Caco-2 (cell line): ENCODE results near the gene HTRA2. TPM values are rescaled to one million over a fixed set of nuclear protein-coding genes. Genes with fewer than 3 reads are reported as not detected.

Experiments
- BruUV-seq: library from RNA; stranded (reverse); fragments of 400-500 nt; replicated peaks from 2 replicates; lab custom pipeline; 2021; lab: Mats Ljungman, UMichigan
- CTCF ChIA-PET: fragments of 300-600 bp; sonication (Branson Sonifier 250); formaldehyde crosslinking; loops from one replicate; lab custom pipeline; 2022; ENCODE audit warnings: antibody characterized with exemption; lab: Charles Lee
- POLR2A ChIA-PET: fragments of 300-600 bp; sonication (Branson Sonifier 250); formaldehyde crosslinking; loops from one replicate; lab custom pipeline; 2022; ENCODE audit warnings: antibody characterized with exemption; lab: Charles Lee
- DNase-seq, 2 experiments: peaks; one replicate each; pipeline versions ENCODE4 v3.0.0 to v3.0.0-alpha.2; 2020 to 2022
- H3K27me3 ChIP-seq: replicated peaks from 2 replicates; pipeline ENCODE4 v1.6.0; 2011; ENCODE audit warnings: low read length; ENCODE audit not compliant: control insufficient read depth, insufficient read depth
- H3K36me3 ChIP-seq: 2 replicates; pipeline ENCODE4 v1.5.1; 2011; ENCODE audit warnings: low read length; ENCODE audit not compliant: control insufficient read depth, insufficient read depth
- H3K4me1 ChIP-seq: fragments of 250-450 bp; sonication (Bioruptor Pico); 2 replicates; pipeline ENCODE4 v1.5.1; 2020; ENCODE audit warnings: mild to moderate bottlenecking
- H3K4me3 ChIP-seq: 2 replicates; pipeline ENCODE4 v1.5.1; 2011; ENCODE audit warnings: low read depth, mild to moderate bottlenecking, control low read depth, low read length
- H3K9me3 ChIP-seq: fragments of 250-450 bp; sonication (Bioruptor Pico); 2 replicates; pipeline ENCODE4 v1.5.1; 2020; ENCODE audit warnings: mild to moderate bottlenecking, moderate library complexity
- H3K27ac Mint-ChIP-seq: one replicate; pipeline ENCODE4 v1.8.0; 2022; ENCODE audit warnings: mixed read lengths; ENCODE audit not compliant: unreplicated experiment
- H3K27me3 Mint-ChIP-seq: one replicate; pipeline ENCODE4 v1.8.0; 2022; ENCODE audit warnings: mixed read lengths; ENCODE audit not compliant: insufficient read depth, unreplicated experiment
- H3K36me3 Mint-ChIP-seq: one replicate; pipeline ENCODE4 v1.8.0; 2022; ENCODE audit warnings: mild to moderate bottlenecking, mixed read lengths; ENCODE audit not compliant: insufficient read depth, unreplicated experiment
- H3K4me1 Mint-ChIP-seq: one replicate; pipeline ENCODE4 v1.8.0; 2022; ENCODE audit warnings: low read depth, mixed read lengths; ENCODE audit not compliant: unreplicated experiment
- H3K4me3 Mint-ChIP-seq: one replicate; pipeline ENCODE4 v1.8.0; 2022; ENCODE audit warnings: mild to moderate bottlenecking, moderate library complexity, mixed read lengths; ENCODE audit not compliant: unreplicated experiment
- H3K9me3 Mint-ChIP-seq: one replicate; pipeline ENCODE4 v1.8.0; 2022; ENCODE audit warnings: mixed read lengths; ENCODE audit not compliant: unreplicated experiment
- CTCF ChIP-seq, 2 experiments: fragments of 200-600 bp in 1 of 2; IDR thresholded peaks; 1 replicate in 1 of 2; 2 replicates in 1 of 2; pipeline versions ENCODE4 v1.5.1 to v1.8.0; 2011 to 2022; ENCODE audit warnings: antibody characterized with exemption in 1 of 2, control low read depth in 1 of 2, inconsistent platforms in 1 of 2, low read depth in 1 of 2, low read length in 1 of 2, mild to moderate bottlenecking in 1 of 2, moderate library complexity in 1 of 2; ENCODE audit not compliant: insufficient read depth in 1 of 2, severe bottlenecking in 1 of 2, unreplicated experiment in 1 of 2
- intact Hi-C: fragments of 100-400 bp; cut with micrococcal nuclease; formaldehyde crosslinking; loops from one replicate; pipeline ENCODE4 v1.10.0; 2022; ENCODE audit not compliant: unreplicated experiment
- total RNA-seq: library from RNA; stranded (reverse); gene quantifications from 2 replicates; pipeline ENCODE4 v1.2.3, GENCODE V29; 2022

The HTRA2 gene
- total RNA-seq, 1 experiment from 2014 or later, result 27.3 TPM

DNA sequence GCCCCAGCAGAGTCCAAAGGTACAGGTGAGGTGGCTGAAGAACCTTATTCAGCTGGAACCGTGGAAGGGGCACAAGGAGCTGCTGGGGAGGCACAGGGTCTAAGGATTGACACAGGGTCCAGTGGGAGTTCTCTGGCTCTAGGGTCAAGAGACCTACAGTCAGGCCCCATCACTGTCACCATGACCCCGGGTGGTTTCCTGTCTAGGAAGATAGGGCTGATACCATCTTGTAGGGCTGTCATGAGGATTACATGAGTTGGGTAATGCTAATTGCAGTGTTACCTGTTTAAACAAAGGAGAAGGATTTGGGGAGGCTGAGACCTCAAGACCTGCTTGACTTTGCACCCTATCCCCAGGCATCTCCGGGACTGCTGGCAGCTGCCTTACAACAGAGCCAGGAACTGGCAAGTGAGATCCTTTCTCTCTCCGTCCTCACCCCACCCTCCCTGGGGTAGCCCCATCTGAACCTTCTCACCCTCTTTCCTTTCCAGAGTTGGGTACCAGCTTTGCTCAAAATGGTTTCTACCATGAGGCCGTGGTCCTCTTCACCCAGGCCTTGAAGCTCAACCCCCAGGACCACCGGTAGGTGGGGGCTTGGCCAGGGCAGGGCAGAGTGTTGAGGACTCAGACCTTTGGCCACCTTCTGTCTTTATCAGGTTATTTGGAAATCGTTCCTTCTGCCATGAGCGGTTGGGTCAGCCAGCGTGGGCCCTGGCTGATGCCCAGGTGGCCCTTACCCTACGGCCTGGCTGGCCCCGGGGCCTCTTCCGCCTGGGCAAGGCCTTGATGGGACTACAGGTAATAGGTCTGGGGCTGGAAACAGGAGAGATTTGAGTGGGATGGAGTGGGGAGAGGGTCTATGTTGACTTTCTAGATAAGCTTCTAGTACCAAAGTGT lies 37.8 kb upstream of the HTRA2 start:
- no peak for DNase-seq
- no peak overlapping the region for H3K4me3 Mint-ChIP-seq
- ChIA-PET POLR2A (no interaction called here), CTCF (no interaction called here)
- peaks cover 13% of the 10 kb centered on the region for H3K4me1 Mint-ChIP-seq
- H3K4me3 ChIP-seq, result no peak overlapping the region
- no peaks in the 10 kb centered on the region for H3K9me3 ChIP-seq
- intact Hi-C loops, result no loop called here
- H3K27me3 Mint-ChIP-seq, result no peaks in the 10 kb centered on the region
- H3K36me3 Mint-ChIP-seq, result peaks cover 31% of the 10 kb centered on the region
- TF ChIP-seq CTCF (IDR thresholded peaks at IDR 0.05; ENCODE audit: insufficient read depth in 1 of 2, low read depth in 1 of 2, low read length in 1 of 2, severe bottlenecking in 1 of 2, unreplicated experiment in 1 of 2), result no peak
- H3K27me3 ChIP-seq, result no peaks in the 10 kb centered on the region
- peaks cover 37% of the 10 kb centered on the region for H3K4me1 ChIP-seq
- H3K36me3 ChIP-seq, result peaks cover 3% of the 10 kb centered on the region; the same call in 1 of the 2 replicates
- no peaks in the 10 kb centered on the region for H3K9me3 Mint-ChIP-seq
- no TSS peak for BruUV-seq
- no peak overlapping the region for H3K27ac Mint-ChIP-seq

DNA sequence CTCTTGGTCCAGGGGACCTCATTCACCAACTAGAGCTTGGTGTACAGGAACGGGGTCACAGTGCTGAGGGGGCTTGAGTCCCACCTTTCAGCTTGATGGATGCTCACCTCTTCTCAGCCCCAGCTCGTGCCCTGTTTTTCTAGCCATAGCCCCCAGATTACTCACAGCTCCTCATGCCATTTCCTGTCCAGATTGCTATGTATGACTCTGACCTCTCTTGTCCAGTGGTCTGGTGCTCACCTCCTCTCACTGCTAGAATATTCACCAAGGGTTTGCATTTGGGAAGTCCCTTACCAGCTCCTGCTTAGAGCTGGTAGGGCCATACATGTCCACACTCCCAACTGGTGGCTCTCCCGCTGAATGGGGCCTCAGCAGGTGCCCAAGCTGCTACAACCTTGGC lies 36.2 kb upstream of the HTRA2 start:
- no TSS peak for BruUV-seq
- DNase-seq, result no peak
- H3K4me1 ChIP-seq, result peaks cover 41% of the 10 kb centered on the region
- no peak overlapping the region for H3K27ac Mint-ChIP-seq
- no peaks in the 10 kb centered on the region for H3K27me3 Mint-ChIP-seq
- peaks cover 42% of the 10 kb centered on the region for H3K36me3 Mint-ChIP-seq
- TF ChIP-seq CTCF (IDR thresholded peaks at IDR 0.05; ENCODE audit: insufficient read depth in 1 of 2, low read depth in 1 of 2, low read length in 1 of 2, severe bottlenecking in 1 of 2, unreplicated experiment in 1 of 2), result no peak
- H3K36me3 ChIP-seq, result peaks cover 3% of the 10 kb centered on the region; the same call in 1 of the 2 replicates
- H3K9me3 ChIP-seq, result no peaks in the 10 kb centered on the region
- no peak overlapping the region for H3K4me3 Mint-ChIP-seq
- H3K4me3 ChIP-seq, result no peak overlapping the region
- no peaks in the 10 kb centered on the region for H3K9me3 Mint-ChIP-seq
- H3K27me3 ChIP-seq, result no peaks in the 10 kb centered on the region
- POLR2A ChIA-PET, result interaction anchor here (1.2 kb wide), 1 partner anchor 51 kb away, joined by 4 read pairs; no protein-coding TSS in a partner anchor
- intact Hi-C loops, result no loop called here
- CTCF ChIA-PET, result interaction anchor here (0.6 kb wide), 1 partner anchor 11 kb away, joined by 3 read pairs; the partner anchor contains the start of genes CCDC142 and TTC31
- peaks cover 10% of the 10 kb centered on the region for H3K4me1 Mint-ChIP-seq

- Mint-ChIP-seq H3K27me3 (no peaks in the 10 kb centered on the region), H3K4me1 (no peaks in the 10 kb centered on the region), H3K36me3 (peaks cover 44% of the 10 kb centered on the region), H3K27ac (no peak overlapping the region), H3K4me3 (no peak overlapping the region), H3K9me3 (no peaks in the 10 kb centered on the region)
- Histone ChIP-seq H3K27me3 (no peaks in the 10 kb centered on the region), H3K4me1 (peaks cover 35% of the 10 kb centered on the region), H3K4me3 (no peak overlapping the region), H3K9me3 (no peaks in the 10 kb centered on the region), H3K36me3 (peaks cover 3% of the 10 kb centered on the region; the same call in 1 of the 2 replicates)
- no peak for TF ChIP-seq CTCF (IDR thresholded peaks at IDR 0.05; ENCODE audit: insufficient read depth in 1 of 2, low read depth in 1 of 2, low read length in 1 of 2, severe bottlenecking in 1 of 2, unreplicated experiment in 1 of 2)
- POLR2A ChIA-PET, result interaction anchor here (0.9 kb wide), 1 partner anchor 37 kb away, joined by 3 read pairs; the partner anchor contains the start of gene WBP1
- intact Hi-C loops, result no loop called here
- no TSS peak for BruUV-seq
- CTCF ChIA-PET, result no interaction called here
- DNase-seq, result no peak
Observed at GRCh38 chr2:74495440-74495839, 34.3 kb upstream of the HTRA2 start.
